ENCODE measurements around the gene MYH15.
A peak's percentile ranks its signal among the peaks of the same experiment; 100 is the strongest.

Gene MYH15

GRCh38 chr3:108493862-108494261 lies 16.5 kb downstream of the MYH15 start:
- H3K27ac ChIP-seq (ENCODE audit: low read length, poor library complexity, severe bottlenecking) = no peak overlapping the region
- H2AK5ac ChIP-seq (ENCODE audit: low read length, severe bottlenecking) = no peak overlapping the region
- no peak overlapping the region for H4K91ac ChIP-seq (ENCODE audit: low read length)
- H3K4me2 ChIP-seq (ENCODE audit: low read length, poor library complexity, severe bottlenecking) = no peak overlapping the region
- H3K4me3 ChIP-seq (ENCODE audit: insufficient read depth in 1 of 2, low read depth in 1 of 2, low read length in 2 of 2) = no peak overlapping the region
- no peak overlapping the region for H3K4ac ChIP-seq (ENCODE audit: low read depth in 1 of 2, low read length in 2 of 2)
- 69% methylated on average over 1 of the region's 2 CpGs for WGBS
- no peak overlapping the region for H2AFZ ChIP-seq (ENCODE audit: low read depth, low read length)
- no peak for DNase-seq
- H3K79me1 ChIP-seq (replicated peaks; ENCODE audit: low read length, poor library complexity, severe bottlenecking) = no peaks in the 10 kb centered on the region
- no peak overlapping the region for H2BK15ac ChIP-seq (ENCODE audit: low read depth, poor library complexity, severe bottlenecking)
- no peak overlapping the region for H3K23ac ChIP-seq (ENCODE audit: low read length in 2 of 2)
- H4K8ac ChIP-seq (ENCODE audit: low read length) = no peak overlapping the region
- no peaks in the 10 kb centered on the region for H3K27me3 ChIP-seq (ENCODE audit: control insufficient read depth in 1 of 2, insufficient read depth in 1 of 2, low read length in 2 of 2)
- no peaks in the 10 kb centered on the region for H3K4me1 ChIP-seq (ENCODE audit: control insufficient read depth, insufficient read depth, low read depth, low read length)
- H2BK5ac ChIP-seq (ENCODE audit: low read depth, low read length, poor library complexity, severe bottlenecking) = no peak overlapping the region
- no peak overlapping the region for H3K18ac ChIP-seq (ENCODE audit: low read depth in 1 of 2, low read length in 2 of 2)
- H3K14ac ChIP-seq (ENCODE audit: low read length in 2 of 2) = peak overlapping the region in 1 of 2 experiments; percentile 35
- no peaks in the 10 kb centered on the region for H3K36me3 ChIP-seq (ENCODE audit: control insufficient read depth in 1 of 2, insufficient read depth in 2 of 2, low read depth in 1 of 2, low read length in 2 of 2)
- H3K9ac ChIP-seq (ENCODE audit: low read length) = no peak overlapping the region
- H2BK120ac ChIP-seq (ENCODE audit: low read depth, low read length) = no peak overlapping the region
- H3K9me3 ChIP-seq (ENCODE audit: control insufficient read depth, low read length) = no peaks in the 10 kb centered on the region
- H2BK12ac ChIP-seq (ENCODE audit: low read length in 2 of 2) = no peak overlapping the region

GRCh38 chr3:108491456-108491855 lies 18.9 kb downstream of the MYH15 start:
- WGBS = 92% methylated on average over 3 of the region's 3 CpGs
- Histone ChIP-seq H3K9me3 (ENCODE audit: control insufficient read depth, low read length) (no peaks in the 10 kb centered on the region), H3K4me3 (ENCODE audit: insufficient read depth in 1 of 2, low read depth in 1 of 2, low read length in 2 of 2) (no peak overlapping the region), H3K18ac (ENCODE audit: low read depth in 1 of 2, low read length in 2 of 2) (no peak overlapping the region), H3K4me2 (ENCODE audit: low read length, poor library complexity, severe bottlenecking) (no peak overlapping the region), H3K9ac (ENCODE audit: low read length) (no peak overlapping the region), H3K4ac (ENCODE audit: low read depth in 1 of 2, low read length in 2 of 2) (no peak overlapping the region), H3K79me1 (replicated peaks; ENCODE audit: low read length, poor library complexity, severe bottlenecking) (no peaks in the 10 kb centered on the region), H3K4me1 (ENCODE audit: control insufficient read depth, insufficient read depth, low read depth, low read length) (peaks cover 3% of the 10 kb centered on the region), H4K8ac (ENCODE audit: low read length) (no peak overlapping the region), H2BK5ac (ENCODE audit: low read depth, low read length, poor library complexity, severe bottlenecking) (no peak overlapping the region), H3K23ac (ENCODE audit: low read length in 2 of 2) (no peak overlapping the region), H3K27me3 (ENCODE audit: control insufficient read depth in 1 of 2, insufficient read depth in 1 of 2, low read length in 2 of 2) (no peaks in the 10 kb centered on the region), H3K36me3 (ENCODE audit: control insufficient read depth in 1 of 2, insufficient read depth in 2 of 2, low read depth in 1 of 2, low read length in 2 of 2) (no peaks in the 10 kb centered on the region), H3K27ac (ENCODE audit: low read length, poor library complexity, severe bottlenecking) (no peak overlapping the region), H3K14ac (ENCODE audit: low read length in 2 of 2) (no peak overlapping the region), H4K91ac (ENCODE audit: low read length) (no peak overlapping the region), H2BK120ac (ENCODE audit: low read depth, low read length) (no peak overlapping the region), H2AFZ (ENCODE audit: low read depth, low read length) (no peak overlapping the region), H2BK12ac (ENCODE audit: low read length in 2 of 2) (no peak overlapping the region), H2AK5ac (ENCODE audit: low read length, severe bottlenecking) (no peak overlapping the region), H2BK15ac (ENCODE audit: low read depth, poor library complexity, severe bottlenecking) (no peak overlapping the region)
- no peak for DNase-seq

GRCh38 chr3:108489776-108490175 lies 20.6 kb downstream of the MYH15 start:
- DNase-seq = peak; percentile 65
- no peak overlapping the region for H2AK5ac ChIP-seq (ENCODE audit: low read length, severe bottlenecking)
- no peak overlapping the region for H4K8ac ChIP-seq (ENCODE audit: low read length)
- H3K4me1 ChIP-seq (ENCODE audit: control insufficient read depth, insufficient read depth, low read depth, low read length) = peaks cover 5% of the 10 kb centered on the region
- no peak overlapping the region for H2BK120ac ChIP-seq (ENCODE audit: low read depth, low read length)
- H2BK15ac ChIP-seq (ENCODE audit: low read depth, poor library complexity, severe bottlenecking) = no peak overlapping the region
- H2BK12ac ChIP-seq (ENCODE audit: low read length in 2 of 2) = no peak overlapping the region
- H3K9me3 ChIP-seq (ENCODE audit: control insufficient read depth, low read length) = no peaks in the 10 kb centered on the region
- no peak overlapping the region for H3K18ac ChIP-seq (ENCODE audit: low read depth in 1 of 2, low read length in 2 of 2)
- no peak overlapping the region for H3K23ac ChIP-seq (ENCODE audit: low read length in 2 of 2)
- H3K9ac ChIP-seq (ENCODE audit: low read length) = no peak overlapping the region
- no peak overlapping the region for H3K4me2 ChIP-seq (ENCODE audit: low read length, poor library complexity, severe bottlenecking)
- no peak overlapping the region for H3K4me3 ChIP-seq (ENCODE audit: insufficient read depth in 1 of 2, low read depth in 1 of 2, low read length in 2 of 2)
- H2AFZ ChIP-seq (ENCODE audit: low read depth, low read length) = no peak overlapping the region
- H3K36me3 ChIP-seq (ENCODE audit: control insufficient read depth in 1 of 2, insufficient read depth in 2 of 2, low read depth in 1 of 2, low read length in 2 of 2) = no peaks in the 10 kb centered on the region
- no peak overlapping the region for H3K4ac ChIP-seq (ENCODE audit: low read depth in 1 of 2, low read length in 2 of 2)
- no peaks in the 10 kb centered on the region for H3K27me3 ChIP-seq (ENCODE audit: control insufficient read depth in 1 of 2, insufficient read depth in 1 of 2, low read length in 2 of 2)
- no peak overlapping the region for H2BK5ac ChIP-seq (ENCODE audit: low read depth, low read length, poor library complexity, severe bottlenecking)
- no peaks in the 10 kb centered on the region for H3K79me1 ChIP-seq (replicated peaks; ENCODE audit: low read length, poor library complexity, severe bottlenecking)
- H4K91ac ChIP-seq (ENCODE audit: low read length) = no peak overlapping the region
- no peak overlapping the region for H3K27ac ChIP-seq (ENCODE audit: low read length, poor library complexity, severe bottlenecking)
- WGBS = 13% methylated on average over 1 of the region's 2 CpGs
- H3K14ac ChIP-seq (ENCODE audit: low read length in 2 of 2) = no peak overlapping the region

GRCh38 chr3:108488631-108489030 lies 21.8 kb downstream of the MYH15 start:
- H4K8ac ChIP-seq (ENCODE audit: low read length) = no peak overlapping the region
- no peaks in the 10 kb centered on the region for H3K36me3 ChIP-seq (ENCODE audit: control insufficient read depth in 1 of 2, insufficient read depth in 2 of 2, low read depth in 1 of 2, low read length in 2 of 2)
- no peak overlapping the region for H3K23ac ChIP-seq (ENCODE audit: low read length in 2 of 2)
- no peak overlapping the region for H3K4ac ChIP-seq (ENCODE audit: low read depth in 1 of 2, low read length in 2 of 2)
- DNase-seq = peak; percentile 2
- no peak overlapping the region for H3K9ac ChIP-seq (ENCODE audit: low read length)
- H4K91ac ChIP-seq (ENCODE audit: low read length) = no peak overlapping the region
- H3K27ac ChIP-seq (ENCODE audit: low read length, poor library complexity, severe bottlenecking) = no peak overlapping the region
- no peak overlapping the region for H2BK15ac ChIP-seq (ENCODE audit: low read depth, poor library complexity, severe bottlenecking)
- H3K4me1 ChIP-seq (ENCODE audit: control insufficient read depth, insufficient read depth, low read depth, low read length) = peaks cover 5% of the 10 kb centered on the region
- H3K14ac ChIP-seq (ENCODE audit: low read length in 2 of 2) = no peak overlapping the region
- no peaks in the 10 kb centered on the region for H3K9me3 ChIP-seq (ENCODE audit: control insufficient read depth, low read length)
- no peak overlapping the region for H2BK5ac ChIP-seq (ENCODE audit: low read depth, low read length, poor library complexity, severe bottlenecking)
- H3K27me3 ChIP-seq (ENCODE audit: control insufficient read depth in 1 of 2, insufficient read depth in 1 of 2, low read length in 2 of 2) = no peaks in the 10 kb centered on the region
- H3K4me3 ChIP-seq (ENCODE audit: insufficient read depth in 1 of 2, low read depth in 1 of 2, low read length in 2 of 2) = no peak overlapping the region
- no peak overlapping the region for H2BK12ac ChIP-seq (ENCODE audit: low read length in 2 of 2)
- H3K4me2 ChIP-seq (ENCODE audit: low read length, poor library complexity, severe bottlenecking) = no peak overlapping the region
- no peak overlapping the region for H2AFZ ChIP-seq (ENCODE audit: low read depth, low read length)
- H2AK5ac ChIP-seq (ENCODE audit: low read length, severe bottlenecking) = no peak overlapping the region
- H3K18ac ChIP-seq (ENCODE audit: low read depth in 1 of 2, low read length in 2 of 2) = no peak overlapping the region
- WGBS = 63% methylated on average over 1 of the region's 1 CpG
- no peak overlapping the region for H2BK120ac ChIP-seq (ENCODE audit: low read depth, low read length)
- H3K79me1 ChIP-seq (replicated peaks; ENCODE audit: low read length, poor library complexity, severe bottlenecking) = no peaks in the 10 kb centered on the region
